ENCODE results near the gene CORO1A. TPM values are rescaled to one million over a fixed set of nuclear protein-coding genes. Genes with fewer than 3 reads are reported as not detected.
"Not testable (repeated sequence)": the region's sequence is repeated elsewhere in the genome, so short reads cannot be mapped to it uniquely, and the experiment has no call there.

Gene CORO1A
- total RNA-seq, 2 experiments from 2014 or later: 1,027 to 1,051 TPM

GRCh38 chr16:30147843-30148510 lies 35.4 kb upstream of the CORO1A start:
- Mint-ChIP-seq H3K4me3 (no peak overlapping the region), H3K27ac (no peak overlapping the region), H3K9me3 (peaks cover 12% of the 10 kb centered on the region), H3K36me3 (peaks cover 4% of the 10 kb centered on the region), H3K27me3 (no peaks in the 10 kb centered on the region), H3K4me1 (ENCODE audit: low read depth) (peaks cover 5% of the 10 kb centered on the region)
- DNase-seq: no peak
- intact Hi-C loops (cut with micrococcal nuclease): no loop called here
- CTCF ChIA-PET: no interaction called here
- POLR2A ChIA-PET: no interaction called here

GRCh38 chr16:30149250-30149930 lies 34.0 kb upstream of the CORO1A start:
- Mint-ChIP-seq H3K4me1 (ENCODE audit: low read depth) (no peaks in the 10 kb centered on the region), H3K36me3 (peaks cover 4% of the 10 kb centered on the region), H3K27me3 (no peaks in the 10 kb centered on the region), H3K27ac (no peak overlapping the region), H3K4me3 (no peak overlapping the region), H3K9me3 (peaks cover 12% of the 10 kb centered on the region)
- DNase-seq: no peak
- CTCF ChIA-PET: no interaction called here
- intact Hi-C loops (cut with micrococcal nuclease): no loop called here
- POLR2A ChIA-PET: no interaction called here

- CTCF ChIA-PET: no interaction called here
- intact Hi-C loops (cut with micrococcal nuclease): no loop called here
- no peak overlapping the region for H3K27ac Mint-ChIP-seq
- no peak overlapping the region for H3K4me3 Mint-ChIP-seq
- H3K36me3 Mint-ChIP-seq: peaks cover 4% of the 10 kb centered on the region
- POLR2A ChIA-PET: no interaction called here
- no peaks in the 10 kb centered on the region for H3K27me3 Mint-ChIP-seq
- DNase-seq: no peak
- peaks cover 12% of the 10 kb centered on the region for H3K9me3 Mint-ChIP-seq
- no peaks in the 10 kb centered on the region for H3K4me1 Mint-ChIP-seq (ENCODE audit: low read depth)
These were observed 32.3 kb upstream of the CORO1A start for GRCh38 chr16:30151091-30151490.

- Mint-ChIP-seq H3K27me3 (no peaks in the 10 kb centered on the region), H3K36me3 (peaks cover 4% of the 10 kb centered on the region), H3K27ac (no peak overlapping the region), H3K9me3 (peaks cover 12% of the 10 kb centered on the region), H3K4me3 (no peak overlapping the region), H3K4me1 (ENCODE audit: low read depth) (no peaks in the 10 kb centered on the region)
- intact Hi-C loops (cut with micrococcal nuclease): no loop called here
- DNase-seq: no peak
- POLR2A ChIA-PET: no interaction called here
- CTCF ChIA-PET: no interaction called here
These were observed 30.9 kb upstream of the CORO1A start for GRCh38 chr16:30152517-30152916.

GRCh38 chr16:30155188-30155587 lies 28.2 kb upstream of the CORO1A start:
- no peaks in the 10 kb centered on the region for H3K4me1 Mint-ChIP-seq (ENCODE audit: low read depth)
- no peak overlapping the region for H3K27ac Mint-ChIP-seq
- no peak overlapping the region for H3K4me3 Mint-ChIP-seq
- H3K27me3 Mint-ChIP-seq: no peaks in the 10 kb centered on the region
- intact Hi-C loops (cut with micrococcal nuclease): no loop called here
- H3K9me3 Mint-ChIP-seq: no peaks in the 10 kb centered on the region
- POLR2A ChIA-PET: no interaction called here
- no peak for DNase-seq
- H3K36me3 Mint-ChIP-seq: no peaks in the 10 kb centered on the region
- CTCF ChIA-PET: no interaction called here

GRCh38 chr16:30157214-30157613 lies 26.2 kb upstream of the CORO1A start:
- ChIA-PET POLR2A (no interaction called here), CTCF (interaction anchor here (0.6 kb wide), 1 partner anchor 186 kb away, joined by 4 read pairs; no protein-coding TSS in a partner anchor)
- Mint-ChIP-seq H3K4me3 (no peak overlapping the region), H3K36me3 (no peaks in the 10 kb centered on the region), H3K9me3 (no peaks in the 10 kb centered on the region), H3K27ac (no peak overlapping the region), H3K4me1 (ENCODE audit: low read depth) (no peaks in the 10 kb centered on the region), H3K27me3 (no peaks in the 10 kb centered on the region)
- intact Hi-C loops (cut with micrococcal nuclease): no loop called here
- DNase-seq: no peak

- POLR2A ChIA-PET: no interaction called here
These were observed 19.9 kb upstream of the CORO1A start for GRCh38 chr16:30163538-30163937.

GRCh38 chr16:30166202-30166902 lies 17.1 kb upstream of the CORO1A start:
- Mint-ChIP-seq H3K36me3 (no peaks in the 10 kb centered on the region), H3K27me3 (no peaks in the 10 kb centered on the region), H3K27ac (no peak overlapping the region), H3K9me3 (no peaks in the 10 kb centered on the region), H3K4me1 (ENCODE audit: low read depth) (peaks cover 20% of the 10 kb centered on the region), H3K4me3 (no peak overlapping the region)
- POLR2A ChIA-PET: no interaction called here
- no peak for DNase-seq
- intact Hi-C loops (cut with micrococcal nuclease): no loop called here
- CTCF ChIA-PET: no interaction called here

More at GRCh38 chr16:30163538-30163937, 19.9 kb upstream of the CORO1A start:
- CTCF ChIA-PET: no interaction called here
- intact Hi-C loops (cut with micrococcal nuclease): no loop called here
- Mint-ChIP-seq H3K4me1 (ENCODE audit: low read depth) (peaks cover 20% of the 10 kb centered on the region), H3K36me3 (no peaks in the 10 kb centered on the region), H3K9me3 (no peaks in the 10 kb centered on the region), H3K27me3 (no peaks in the 10 kb centered on the region), H3K4me3 (no peak overlapping the region), H3K27ac (no peak overlapping the region)
- no peak for DNase-seq

- H3K4me1 Mint-ChIP-seq (ENCODE audit: low read depth): peaks cover 16% of the 10 kb centered on the region
- H3K27me3 Mint-ChIP-seq; H3K9me3 Mint-ChIP-seq; H3K4me3 Mint-ChIP-seq; intact Hi-C loops (cut with micrococcal nuclease); H3K27ac Mint-ChIP-seq; H3K36me3 Mint-ChIP-seq; DNase-seq; POLR2A ChIA-PET: not testable (repeated sequence)
- CTCF ChIA-PET: interaction anchor here (0.6 kb wide), 1 partner anchor 451 kb away, joined by 3 read pairs; no protein-coding TSS in a partner anchor
These were observed 14.7 kb upstream of the CORO1A start for GRCh38 chr16:30168746-30169145.

- H3K9me3 Mint-ChIP-seq; intact Hi-C loops (cut with micrococcal nuclease); H3K36me3 Mint-ChIP-seq; DNase-seq; CTCF ChIA-PET; H3K27ac Mint-ChIP-seq; H3K4me3 Mint-ChIP-seq; POLR2A ChIA-PET; H3K27me3 Mint-ChIP-seq: not testable (repeated sequence)
- H3K4me1 Mint-ChIP-seq (ENCODE audit: low read depth): peaks cover 16% of the 10 kb centered on the region
These were observed 14.0 kb upstream of the CORO1A start for GRCh38 chr16:30169416-30169815.

GRCh38 chr16:30170145-30170544 lies 13.3 kb upstream of the CORO1A start:
- POLR2A ChIA-PET; CTCF ChIA-PET; H3K9me3 Mint-ChIP-seq; H3K27me3 Mint-ChIP-seq; intact Hi-C loops (cut with micrococcal nuclease); H3K27ac Mint-ChIP-seq; DNase-seq; H3K36me3 Mint-ChIP-seq; H3K4me3 Mint-ChIP-seq: not testable (repeated sequence)
- peaks cover 12% of the 10 kb centered on the region for H3K4me1 Mint-ChIP-seq (ENCODE audit: low read depth)

GRCh38 chr16:30173054-30173453 lies 10.3 kb upstream of the CORO1A start:
- H3K4me1 Mint-ChIP-seq (ENCODE audit: low read depth): no peaks in the 10 kb centered on the region

More at GRCh38 chr16:30173054-30173453, 10.3 kb upstream of the CORO1A start:
- H3K36me3 Mint-ChIP-seq: no peaks in the 10 kb centered on the region
- intact Hi-C loops (cut with micrococcal nuclease): no loop called here
- no peak for DNase-seq
- no peaks in the 10 kb centered on the region for H3K9me3 Mint-ChIP-seq
- no peak overlapping the region for H3K4me3 Mint-ChIP-seq
- ChIA-PET POLR2A (no interaction called here), CTCF (interaction anchor here (0.7 kb wide), 1 partner anchor 490 kb away, joined by 3 read pairs; no protein-coding TSS in a partner anchor)
- no peaks in the 10 kb centered on the region for H3K27me3 Mint-ChIP-seq
- no peak overlapping the region for H3K27ac Mint-ChIP-seq
